Cerebellar nuclear complex (tissue), 1 donor: ENCODE measurements around the gene BIN1.

Experiments
- DNase-seq, 2 experiments: peaks; one replicate each; lab custom pipeline; 2025; lab: John Stamatoyannopoulos, UW

BIN1 gene

DNA sequence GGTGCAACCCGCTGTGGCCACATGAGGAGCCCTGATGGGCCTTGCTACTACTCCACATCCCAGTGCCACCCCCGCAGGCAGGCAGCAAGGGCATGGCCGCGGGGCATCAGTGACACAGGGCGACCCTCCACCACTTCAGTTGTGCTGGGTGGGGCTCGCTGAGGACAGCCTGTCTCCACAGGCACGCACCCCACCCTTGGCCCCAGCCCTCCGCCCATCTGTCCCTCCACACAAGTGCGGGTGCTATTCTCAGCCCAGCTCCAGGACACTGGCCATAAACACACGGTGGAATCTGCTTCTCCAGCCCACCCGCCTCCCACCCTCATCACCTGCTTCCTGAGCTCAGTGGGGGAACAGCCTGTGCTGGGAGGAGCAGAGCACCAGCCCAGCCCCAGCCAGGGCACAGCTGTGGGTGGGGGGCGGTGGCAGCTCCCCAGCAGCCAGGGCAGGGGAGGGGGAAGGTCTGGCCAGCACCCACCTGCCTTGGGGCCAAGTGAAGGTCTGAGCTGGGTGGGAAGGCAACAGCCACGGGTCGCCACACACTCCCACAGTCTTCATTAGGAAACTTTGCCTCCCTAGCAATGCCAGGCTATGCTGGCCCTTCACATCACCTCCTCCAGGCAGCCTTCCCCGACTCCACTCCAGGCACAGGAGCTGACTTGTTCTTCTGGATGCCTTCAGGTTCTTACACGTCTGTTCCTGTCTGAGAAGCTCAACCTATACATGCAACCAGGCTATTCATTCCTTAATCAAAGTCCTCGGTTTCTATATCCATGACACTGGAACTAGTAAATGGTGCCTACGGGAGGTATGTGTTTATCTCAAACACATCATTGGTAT, 16.5 kb downstream of the BIN1 start:
- no peak for DNase-seq

DNA sequence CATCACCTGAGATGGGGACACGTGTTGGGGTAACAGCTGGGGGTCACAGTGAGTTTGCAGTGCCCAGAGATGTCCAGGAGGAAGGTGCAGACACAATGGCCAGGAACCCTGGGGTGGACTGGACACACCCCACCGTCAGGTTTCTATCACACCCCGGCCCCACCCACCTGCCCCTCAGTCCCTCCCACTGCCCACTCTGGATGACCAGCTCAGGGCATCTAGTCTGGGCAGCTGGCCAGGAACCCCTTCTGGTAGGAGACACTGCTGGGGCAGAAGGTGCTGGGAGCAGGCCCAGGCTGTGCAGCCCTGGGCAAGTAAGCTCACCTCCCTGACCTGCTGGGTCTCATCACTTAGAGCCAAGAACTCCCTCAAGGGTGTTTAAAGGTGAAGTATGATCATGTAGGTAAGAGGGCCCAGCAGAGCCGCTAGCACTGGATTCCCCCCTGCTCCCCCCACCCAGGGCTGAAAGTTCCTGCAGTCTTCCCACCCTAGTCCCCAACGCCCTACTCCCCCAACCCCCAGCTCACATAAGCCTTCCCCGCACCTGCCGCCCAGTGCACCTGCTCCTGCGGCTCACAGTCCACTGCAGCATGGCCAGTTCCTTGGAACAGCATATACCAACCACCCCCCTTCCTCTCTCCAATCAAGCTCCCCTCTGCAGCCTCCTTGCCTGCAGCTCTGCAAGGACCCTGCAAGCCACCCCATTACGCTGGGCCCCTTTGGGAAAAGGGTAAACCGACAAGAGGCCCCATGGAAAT, 17.3 kb downstream of the BIN1 start:
- no peak for DNase-seq

DNA sequence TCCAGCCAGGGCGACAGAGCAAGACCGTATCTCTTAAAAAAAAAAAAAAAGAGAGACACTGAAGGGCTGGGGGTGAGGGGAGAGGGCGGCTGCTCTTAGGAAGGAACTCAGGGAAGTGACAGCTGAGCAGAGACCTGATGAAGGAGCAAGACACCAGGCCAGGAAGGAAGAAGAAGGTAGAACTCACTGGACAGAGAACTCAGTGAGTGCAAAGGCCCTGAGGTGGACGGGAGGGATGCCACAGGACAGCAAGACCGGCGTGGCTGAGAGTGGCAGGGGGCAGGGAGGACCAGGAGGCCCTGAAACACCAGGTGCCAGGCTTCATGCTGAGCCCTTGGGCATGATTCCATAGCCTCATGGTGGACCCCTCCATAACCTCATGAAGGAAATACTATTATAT, 18.2 kb downstream of the BIN1 start:
- no peak for DNase-seq

DNA sequence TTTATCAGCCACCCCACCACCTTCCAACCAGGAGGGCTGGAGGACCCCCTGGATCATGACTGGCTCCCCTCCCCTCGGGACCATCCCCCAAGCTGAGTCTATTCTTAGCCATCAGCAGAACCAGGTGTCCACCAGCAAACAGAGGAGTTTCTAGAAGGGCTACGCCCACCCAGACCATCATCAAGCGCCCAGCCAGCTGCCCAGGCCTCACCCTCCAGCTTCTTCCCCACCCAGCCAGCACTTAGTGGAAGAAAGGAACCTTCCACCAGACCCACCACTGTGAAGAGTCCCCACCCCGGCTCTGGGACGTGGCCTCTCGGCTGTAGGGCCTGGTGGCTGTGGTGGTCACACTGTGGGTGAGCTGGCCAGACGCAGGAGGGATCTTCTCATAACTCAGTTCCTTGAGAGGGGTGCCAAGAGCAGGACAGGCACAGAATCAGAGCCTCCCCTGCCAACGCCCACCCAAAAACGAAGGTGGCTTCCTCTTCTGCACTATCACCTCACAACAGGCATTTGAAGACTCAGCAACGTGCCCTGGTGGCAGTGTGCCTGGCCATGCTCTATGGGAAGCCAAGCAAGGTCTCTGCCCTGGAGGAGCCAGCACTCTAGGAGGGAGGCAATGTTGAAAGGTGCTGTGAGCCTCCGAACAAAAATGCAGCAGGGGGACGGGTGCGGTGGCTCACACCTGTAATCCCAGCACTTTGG, 19.0 kb downstream of the BIN1 start:
- DNase-seq: no peak

DNA sequence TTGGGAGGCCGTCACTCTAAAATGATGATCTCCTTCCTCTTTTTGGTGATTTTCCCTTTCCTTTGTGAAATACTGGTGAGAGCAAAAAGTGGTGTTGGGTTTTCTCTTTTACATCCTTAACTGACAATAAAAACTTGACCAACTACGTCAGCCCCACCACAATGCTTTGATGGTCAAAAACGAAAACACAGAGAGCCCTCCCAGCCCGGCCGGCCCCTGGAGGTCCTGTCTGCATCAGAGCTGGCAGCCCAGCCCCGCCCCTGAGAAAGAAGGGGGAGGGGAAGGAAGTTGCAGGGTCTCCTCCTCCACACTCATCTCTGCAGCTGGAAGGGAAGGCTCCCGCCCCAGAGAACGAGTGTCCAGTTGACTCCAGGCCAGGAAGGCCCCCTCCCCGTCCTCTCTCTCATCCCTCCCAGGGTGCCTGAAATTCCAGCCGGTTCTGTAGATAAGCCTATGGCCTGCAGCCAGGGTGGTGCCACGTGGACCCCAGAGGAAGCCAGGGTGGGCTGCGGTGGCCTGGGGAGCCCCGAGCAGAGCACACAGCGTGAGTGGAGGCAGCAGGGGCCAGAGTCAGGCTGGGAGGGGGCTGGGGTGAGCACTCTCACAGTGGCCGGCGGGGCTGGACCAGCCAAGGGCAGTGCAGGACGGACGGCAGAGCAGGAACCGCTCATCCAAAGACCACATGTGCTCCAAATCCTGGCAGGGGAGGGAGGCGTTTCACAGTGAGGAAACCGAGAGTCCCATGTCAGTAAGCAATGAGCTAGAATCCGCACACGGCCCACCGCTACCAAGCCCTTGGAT, 19.8 kb downstream of the BIN1 start:
- no peak for DNase-seq

DNA sequence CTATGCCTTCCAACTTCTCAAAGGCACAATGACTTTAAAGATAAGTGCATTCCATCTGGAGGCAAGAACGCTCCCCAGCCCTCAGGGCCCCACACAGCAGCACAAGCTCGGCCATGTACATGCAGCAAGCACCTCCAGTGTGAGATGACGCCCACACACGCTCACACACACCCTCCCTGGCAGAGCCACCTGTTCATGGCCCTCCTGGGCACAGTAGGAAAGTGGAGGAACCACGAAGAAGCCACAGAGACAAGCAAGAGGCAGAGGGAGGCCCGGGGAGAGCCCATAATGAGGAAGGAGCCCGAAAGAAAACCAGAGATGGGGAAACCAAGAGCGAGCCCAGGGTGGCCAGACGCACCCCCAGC, 21.7 kb downstream of the BIN1 start:
- DNase-seq: no peak

DNA sequence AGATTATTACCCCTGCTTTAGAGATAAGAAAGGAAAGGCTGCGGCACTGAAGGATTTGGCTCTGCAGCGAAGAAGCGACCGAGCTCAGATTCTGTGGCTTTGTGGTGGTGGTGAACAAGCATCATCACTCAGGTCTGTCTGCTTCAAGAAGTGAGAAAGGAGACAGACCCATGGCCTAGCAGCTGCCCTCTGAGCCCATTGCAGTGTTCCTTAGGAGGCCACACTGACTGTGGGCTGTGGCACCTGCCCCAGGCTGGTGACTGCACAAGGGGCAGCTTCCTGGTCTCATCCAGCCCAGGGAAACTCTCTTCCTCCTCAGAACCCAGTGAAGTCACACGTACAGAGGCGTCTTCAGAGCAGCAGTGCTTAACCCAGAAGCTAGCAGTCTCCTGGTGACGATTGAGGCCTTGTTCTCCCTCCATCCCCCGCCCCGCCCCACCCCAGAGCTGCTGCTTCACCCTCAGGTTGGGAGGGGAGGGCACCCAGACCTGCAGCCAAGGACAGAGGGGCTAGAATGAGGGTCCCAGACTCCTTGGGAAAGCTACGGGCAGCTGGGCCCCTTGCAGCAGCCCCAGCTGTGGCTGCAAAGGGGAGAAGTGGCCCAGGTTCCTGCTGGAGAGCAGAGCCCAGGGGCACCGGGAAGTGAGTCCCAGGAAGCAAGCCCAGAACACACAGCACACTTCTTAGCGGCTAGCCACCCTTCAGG, 22.2 kb downstream of the BIN1 start:
- no peak for DNase-seq

DNA sequence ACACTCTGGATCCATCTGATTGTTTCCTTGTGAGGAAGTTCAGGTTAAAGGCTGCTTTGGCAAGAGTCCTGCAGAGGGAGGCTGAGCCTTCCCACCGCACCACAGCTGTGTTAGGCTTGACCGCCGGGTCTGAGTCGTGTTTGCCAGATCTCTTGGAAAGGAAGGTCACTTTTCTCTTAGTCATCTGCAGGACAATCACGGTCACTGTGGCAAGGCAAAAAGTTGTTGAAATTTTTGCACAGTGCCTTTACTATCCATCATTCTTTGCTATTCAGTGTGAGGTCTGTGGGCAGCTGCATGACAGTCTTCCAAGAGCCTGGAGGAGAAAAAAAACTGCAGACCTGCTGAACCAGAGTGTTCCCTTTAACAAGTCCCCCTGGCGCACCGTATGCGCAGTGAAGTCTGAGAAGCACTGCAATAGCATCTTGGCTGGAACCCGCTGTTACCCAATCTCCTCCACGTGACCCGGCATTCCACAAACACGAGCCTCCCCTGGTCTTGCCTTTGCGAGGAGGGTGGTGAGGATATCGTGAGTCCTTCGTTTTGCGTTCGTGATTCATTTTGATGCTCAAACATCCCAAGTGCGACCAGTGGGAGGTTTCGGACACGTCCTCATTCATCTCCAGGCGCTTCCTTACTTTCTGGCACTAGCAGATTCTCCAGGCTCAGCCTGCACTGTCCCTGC, 23.0 kb downstream of the BIN1 start:
- no peak for DNase-seq

DNA sequence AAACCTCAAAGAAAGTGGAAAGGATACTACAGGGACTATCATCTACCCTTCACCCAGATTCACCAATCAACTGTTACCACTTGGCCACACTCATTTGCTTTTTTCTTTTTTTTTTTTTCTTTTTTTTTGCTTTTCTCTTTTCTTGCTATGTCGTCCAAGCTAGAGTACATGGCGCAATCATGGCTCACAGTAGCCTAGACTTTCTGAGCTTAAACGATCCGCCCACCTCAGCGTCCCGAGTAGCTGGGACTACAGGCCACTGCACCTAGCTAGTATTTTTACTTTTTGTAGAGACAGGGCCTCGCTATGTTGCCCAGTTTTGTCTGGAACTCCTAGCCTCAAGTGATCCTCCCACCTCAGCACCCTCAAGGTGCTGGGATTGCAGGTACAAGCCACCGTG, 24.0 kb downstream of the BIN1 start:
- no peak for DNase-seq

DNA sequence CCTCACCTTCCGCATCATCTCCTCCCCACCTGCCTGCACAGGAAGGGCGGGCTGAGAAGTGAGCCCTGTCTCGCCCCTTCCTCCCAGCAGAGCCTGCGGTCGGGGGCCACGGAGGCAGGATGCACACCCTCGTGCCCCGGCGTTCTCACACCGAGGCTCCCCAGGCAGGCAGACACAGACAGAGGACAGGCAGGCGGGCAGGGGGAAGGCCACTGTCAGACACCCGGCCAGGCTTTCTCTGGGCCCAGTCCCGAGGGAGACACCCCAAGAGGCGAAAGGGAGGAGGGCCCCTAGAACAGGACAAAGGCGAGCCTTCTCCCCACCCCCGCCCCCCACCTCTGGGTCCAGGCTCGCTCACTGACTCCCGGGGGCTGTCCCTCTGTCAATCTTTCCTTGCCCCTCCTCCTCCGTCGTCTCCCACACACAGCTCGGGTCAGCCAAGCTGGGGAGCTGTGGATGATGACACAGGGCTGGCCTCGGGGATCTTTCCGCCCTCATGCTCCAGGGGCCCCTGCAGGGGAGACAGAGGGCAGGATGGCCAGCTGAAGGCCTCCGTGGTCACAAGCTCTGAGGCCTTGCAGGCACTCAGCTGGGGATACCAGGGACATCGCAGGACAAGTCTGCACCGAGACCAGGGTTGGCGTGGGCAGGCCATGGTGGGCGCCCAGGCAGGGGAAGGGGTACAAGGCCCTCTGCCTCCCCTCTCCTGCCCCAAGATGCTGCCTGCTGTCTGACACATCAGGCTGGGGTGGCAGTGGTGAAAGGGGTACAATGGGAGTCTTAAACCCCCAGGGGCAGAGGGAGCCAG, 24.9 kb downstream of the BIN1 start:
- no peak for DNase-seq

DNA sequence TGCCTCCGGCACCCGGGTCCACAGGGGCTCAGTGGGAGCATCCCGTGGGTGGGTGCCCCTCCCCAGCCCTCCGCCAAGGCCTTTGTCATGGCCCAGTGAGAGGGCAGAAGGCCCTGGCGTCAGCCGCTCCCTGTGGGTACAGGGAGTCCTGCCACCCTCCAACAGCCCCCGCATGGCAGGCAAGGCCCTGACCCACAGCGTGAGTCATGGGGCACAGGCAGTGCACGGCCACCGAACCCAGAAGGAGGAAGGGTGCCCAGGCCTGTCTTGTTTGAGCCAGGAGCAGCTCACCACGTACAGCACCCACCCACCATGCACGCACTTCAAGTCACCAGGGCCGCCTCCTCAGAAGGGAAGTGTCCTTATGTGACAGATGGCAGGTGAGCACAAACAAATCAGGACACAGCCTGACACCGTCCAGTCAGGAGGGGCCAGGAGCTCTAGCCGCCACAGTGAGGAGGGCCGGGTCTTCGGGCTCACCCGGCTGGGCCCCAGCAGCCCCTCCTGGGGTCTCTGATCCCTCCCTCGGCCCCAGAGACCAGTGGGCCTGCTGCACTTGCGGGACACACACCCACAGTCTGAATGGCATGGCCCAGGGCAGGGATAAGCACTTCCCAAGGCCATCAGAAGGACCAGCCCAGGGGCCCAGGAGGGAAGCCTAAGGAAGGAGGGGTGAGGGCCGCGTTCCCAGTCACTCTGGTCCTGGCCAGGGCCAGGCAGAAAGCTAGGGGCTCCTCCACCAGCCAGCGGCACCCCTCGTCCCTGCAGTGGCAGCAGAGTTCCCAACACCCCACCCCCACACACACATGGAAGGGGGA, 25.8 kb downstream of the BIN1 start:
- DNase-seq: peak in 1 of 2 experiments; percentile 28

DNA sequence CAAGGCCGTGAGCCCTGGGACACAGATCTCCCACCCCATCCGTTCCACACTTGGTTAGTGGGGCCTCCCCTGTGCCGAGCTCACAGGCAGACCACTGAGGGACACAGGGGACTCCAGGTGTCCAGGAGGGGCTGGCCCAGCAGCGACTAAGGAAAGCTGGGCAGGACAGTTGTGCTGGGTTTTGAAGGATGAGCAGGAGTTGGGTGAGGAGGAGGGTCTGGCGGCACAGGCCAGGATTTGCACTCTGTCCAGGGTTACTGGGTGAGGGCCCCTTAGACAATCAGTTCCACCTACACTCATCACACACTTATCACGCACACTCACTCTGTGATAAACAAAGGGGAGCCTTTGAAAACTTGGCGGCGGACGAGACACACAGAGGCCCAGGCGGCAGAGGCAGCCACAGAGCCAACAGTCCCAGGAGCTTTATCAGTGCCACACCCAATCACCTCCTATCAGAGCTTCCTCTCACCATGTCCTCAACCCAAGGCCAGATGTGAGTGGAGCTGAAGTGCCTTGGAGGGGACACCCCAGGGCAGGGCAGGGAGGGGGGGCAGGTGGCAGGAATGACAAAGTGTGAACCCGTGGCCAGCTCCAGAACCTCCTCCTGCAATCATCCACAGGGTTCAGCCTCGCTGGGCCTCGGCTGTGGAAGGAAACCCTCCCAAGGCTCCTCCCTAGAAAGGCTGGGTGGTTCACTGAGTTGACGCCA, 26.6 kb downstream of the BIN1 start:
- DNase-seq: no peak

DNA sequence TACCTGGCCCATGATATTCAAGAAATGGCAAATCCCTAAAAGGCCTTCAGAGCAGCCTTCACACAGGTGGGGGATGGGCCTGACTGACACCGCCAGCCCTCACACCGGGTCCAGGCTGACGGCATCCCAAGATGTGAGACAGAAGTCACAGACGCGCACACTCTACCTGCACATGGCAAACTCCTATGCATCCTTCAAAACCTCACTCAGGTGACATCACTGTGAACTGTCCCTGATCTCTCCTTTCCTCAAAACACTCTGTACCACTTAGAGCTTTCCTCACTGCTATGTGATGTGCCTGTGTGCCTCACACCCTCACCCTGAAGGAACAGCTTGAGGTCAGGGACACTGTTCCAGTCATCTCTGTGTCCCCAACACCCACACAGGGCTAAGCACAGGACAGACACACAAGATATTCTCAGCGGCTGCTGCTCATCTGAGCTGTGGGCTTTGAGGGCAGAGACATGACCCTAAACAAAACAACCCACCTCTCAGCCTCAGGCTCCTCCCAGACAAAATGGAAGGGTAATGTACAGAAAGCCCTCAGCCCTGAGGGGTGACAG, 27.5 kb downstream of the BIN1 start:
- DNase-seq: no peak

DNA sequence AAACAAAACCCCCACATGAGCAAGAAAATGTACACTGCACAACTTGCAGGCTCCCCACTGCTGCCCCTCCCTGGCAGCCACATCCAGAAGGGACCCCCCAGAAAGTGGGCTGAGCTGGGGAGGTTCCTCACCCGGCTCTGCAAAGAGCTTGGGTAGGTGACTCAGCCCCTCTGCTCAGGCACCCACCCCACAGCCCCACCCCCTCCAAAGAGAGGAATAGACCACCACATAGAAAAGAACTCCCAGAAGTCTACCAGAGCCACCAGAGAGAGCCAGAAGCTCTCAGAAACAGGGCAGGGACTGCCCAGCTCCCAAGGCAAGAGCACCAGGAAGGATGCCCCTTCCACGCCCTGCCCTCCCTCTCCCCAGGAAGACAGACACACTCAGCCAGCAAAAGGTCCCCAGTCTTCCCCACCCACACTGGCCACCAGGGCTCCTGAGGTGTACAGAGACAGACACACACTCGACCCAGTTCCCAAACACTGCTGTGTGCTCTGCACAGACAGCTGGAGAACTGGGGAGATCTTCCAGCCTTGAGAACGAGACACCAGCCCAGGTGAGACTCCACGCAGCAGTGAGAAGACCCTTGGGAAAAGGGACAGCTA, 28.2 kb downstream of the BIN1 start:
- DNase-seq: no peak

DNA sequence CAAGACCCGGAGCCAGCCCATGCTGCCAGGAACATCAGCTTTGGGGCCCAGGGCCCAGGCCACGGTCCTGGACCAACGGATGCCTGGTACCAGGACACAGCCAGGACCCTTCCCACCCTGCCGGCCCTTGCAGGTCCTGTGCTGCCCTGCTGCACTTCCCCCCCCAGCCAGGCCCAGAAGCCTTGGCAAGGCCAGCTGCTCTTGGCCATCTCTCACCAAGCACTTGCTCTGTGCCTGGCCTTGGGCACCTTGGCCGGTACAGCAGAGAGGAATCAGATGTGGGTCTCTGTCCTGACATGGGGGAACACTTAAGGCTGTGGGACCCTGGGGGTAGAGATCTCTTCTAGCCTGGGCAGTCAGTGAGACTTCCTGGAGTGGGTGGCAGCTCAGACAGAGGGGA, 28.9 kb downstream of the BIN1 start:
- no peak for DNase-seq

DNA sequence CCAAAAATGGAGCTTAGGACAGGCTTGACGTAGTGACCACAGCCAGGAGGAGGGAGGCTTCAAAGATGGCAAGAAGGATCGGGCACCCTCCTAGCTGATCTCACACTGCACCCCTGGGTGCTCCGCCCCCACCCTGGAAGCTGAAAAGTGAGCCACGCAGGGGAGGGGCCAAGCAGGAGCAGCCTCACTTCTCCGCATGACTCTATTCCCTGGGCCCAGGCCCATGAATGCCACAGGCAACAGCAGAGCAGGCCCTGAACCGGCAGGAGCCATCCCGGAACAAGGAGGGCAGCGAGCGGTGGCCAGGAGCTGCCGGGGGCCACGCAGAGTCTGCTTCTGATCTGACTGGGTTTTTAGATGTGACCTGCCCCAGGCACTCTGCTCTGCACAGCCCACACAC, 30.0 kb downstream of the BIN1 start:
- DNase-seq: no peak

DNA sequence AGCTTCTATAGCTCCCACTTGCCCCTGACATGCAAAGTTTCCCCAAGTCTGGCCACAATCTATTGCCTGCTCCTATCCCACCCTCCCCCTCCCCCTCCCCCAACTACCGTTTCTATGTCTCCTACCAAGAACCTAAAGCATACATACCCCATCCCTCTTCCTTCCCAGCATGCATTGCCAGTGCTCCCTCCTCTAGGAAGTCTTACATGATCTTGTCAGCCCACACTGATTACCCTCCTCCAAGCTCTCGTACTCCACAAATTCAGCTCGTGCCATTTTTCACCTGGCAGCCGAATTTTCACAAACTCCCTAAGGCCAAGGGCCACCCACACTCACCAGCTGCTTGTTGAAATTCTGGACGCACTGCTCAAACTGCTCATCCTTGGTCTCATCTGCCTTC, 30.7 kb downstream of the BIN1 start:
- DNase-seq: no peak

DNA sequence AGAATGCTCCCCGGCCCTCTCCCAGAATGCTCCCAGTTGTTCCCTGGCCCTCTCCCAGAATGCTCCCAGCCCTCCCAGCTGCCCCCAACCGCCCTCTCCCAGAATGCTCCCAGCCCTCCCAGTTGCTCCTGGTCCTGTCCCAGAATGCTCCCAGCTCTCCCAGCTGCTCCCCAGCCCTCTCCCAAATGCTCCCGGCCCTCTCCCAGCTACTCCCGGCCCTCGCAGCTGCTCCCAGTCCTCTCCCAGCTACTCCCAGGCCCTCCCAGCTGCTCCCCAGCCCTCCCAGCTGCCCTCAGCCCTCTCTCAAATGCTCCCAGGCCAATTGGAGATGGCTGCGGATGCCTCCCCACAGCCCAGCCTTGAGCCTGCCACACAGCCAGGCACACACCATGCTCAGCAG, 31.1 kb downstream of the BIN1 start:
- no peak for DNase-seq
